PC-3 (cell line): ENCODE measurements around the gene ADGRG6. TPM values are rescaled to one million over a fixed set of nuclear protein-coding genes. Genes with fewer than 3 reads are reported as not detected.

ENCODE experiments used
- ATAC-seq: fragments of 200-7000 bp; cut with Tn5 transposase; 2 replicates; pipeline ENCODE4 v1.9.1; 2020; ENCODE audit warnings: mild to moderate bottlenecking, moderate library complexity
- BruUV-seq: library from RNA; stranded (reverse); fragments of 400-500 nt; replicated peaks from 2 replicates; lab custom pipeline; 2021; lab: Mats Ljungman, UMichigan
- CTCF ChIA-PET: fragments of 300-600 bp; sonication (Branson Sonifier 250); formaldehyde crosslinking; loops from one replicate; lab custom pipeline; 2022; ENCODE audit warnings: antibody characterized with exemption; lab: Charles Lee
- POLR2A ChIA-PET: fragments of 300-600 bp; sonication (Branson Sonifier 250); formaldehyde crosslinking; loops from one replicate; lab custom pipeline; 2022; ENCODE audit warnings: antibody characterized with exemption; ENCODE audit not compliant: unreplicated experiment; lab: Charles Lee
- DNase-seq: peaks from one replicate; pipeline ENCODE4 v3.0.0-alpha.2; 2015
- H2AFZ ChIP-seq: fragments of 300-600 bp; sonication (generic); 2 replicates; pipeline ENCODE4 v1.6.0; 2016; ENCODE audit warnings: antibody characterized with exemption, low read length
- H3F3A ChIP-seq: fragments of 300-600 bp; sonication (generic); one replicate; pipeline ENCODE4 v1.6.0; 2017; ENCODE audit warnings: antibody characterized with exemption, low read length, control low read depth, mild to moderate bottlenecking; ENCODE audit not compliant: unreplicated experiment
- H3K27ac ChIP-seq: fragments of 300-600 bp; sonication (generic); 2 replicates; pipeline ENCODE4 v1.5.1; 2016; ENCODE audit warnings: mild to moderate bottlenecking, low read length
- H3K27me3 ChIP-seq: fragments of 300-600 bp; sonication (generic); 2 replicates; pipeline ENCODE4 v1.6.1; 2016; ENCODE audit warnings: low read length, mixed read lengths
- H3K36me3 ChIP-seq: fragments of 300-600 bp; sonication (generic); 2 replicates; pipeline ENCODE4 v1.6.1; 2016; ENCODE audit warnings: low read depth, mixed run types, low read length, mixed read lengths
- H3K4me1 ChIP-seq: fragments of 300-600 bp; sonication (generic); 2 replicates; pipeline ENCODE4 v1.5.1; 2016; ENCODE audit warnings: low read length; ENCODE audit not compliant: insufficient read depth
- H3K4me2 ChIP-seq: fragments of 300-600 bp; sonication (generic); 2 replicates; pipeline ENCODE4 v1.6.0; 2016; ENCODE audit warnings: low read length
- H3K4me3 ChIP-seq: fragments of 300-600 bp; sonication (generic); 2 replicates; pipeline ENCODE4 v1.5.1; 2016; ENCODE audit warnings: mild to moderate bottlenecking, low read length, mixed read lengths
- H3K79me2 ChIP-seq: fragments of 300-600 bp; sonication (generic); 2 replicates; pipeline ENCODE4 v1.6.1; 2017; ENCODE audit warnings: low read length, mixed read lengths
- H3K9ac ChIP-seq: fragments of 300-600 bp; sonication (generic); 2 replicates; pipeline ENCODE4 v1.6.0; 2016; ENCODE audit warnings: mild to moderate bottlenecking, low read length
- H3K9me2 ChIP-seq: fragments of 300-600 bp; sonication (generic); replicated peaks from 2 replicates; pipeline ENCODE4 v1.6.1; 2016; ENCODE audit warnings: mixed run types, low read length, mixed read lengths
- H3K9me3 ChIP-seq: fragments of 300-600 bp; sonication (generic); 2 replicates; pipeline ENCODE4 v1.6.1; 2016; ENCODE audit warnings: low read length, mixed read lengths
- H4K20me1 ChIP-seq: fragments of 300-600 bp; sonication (generic); 2 replicates; pipeline ENCODE4 v1.6.1; 2016; ENCODE audit warnings: low read length, mixed read lengths
- EZH2 ChIP-seq: fragments of 300-600 bp; sonication (generic); IDR thresholded peaks from one replicate; pipeline ENCODE4 v1.6.1; 2017; ENCODE audit warnings: antibody characterized with exemption, mild to moderate bottlenecking, low read length; ENCODE audit not compliant: unreplicated experiment
- EZH2phosphoT487 ChIP-seq: fragments of 300-600 bp; sonication (generic); IDR thresholded peaks from 2 replicates; pipeline ENCODE4 v1.6.1; 2018; ENCODE audit warnings: mild to moderate bottlenecking, antibody characterized with exemption, low read length, borderline replicate concordance
- intact Hi-C: fragments of 100-400 bp; cut with micrococcal nuclease; formaldehyde crosslinking; loops from 2 replicates; pipeline ENCODE4 v1.9.0; 2023
- total RNA-seq: library from RNA; depleted of rRNA; stranded (reverse); fragments of >200 nt; gene quantifications from 2 replicates; pipeline ENCODE4 v1.2.3, GENCODE V29; 2014
- TF ChIP-seq, protein P1 (sequence below): fragments of 300-600 bp; sonication (generic); conservative IDR thresholded peaks from 2 replicates; pipeline ENCODE4 v1.5.1; 2017; ENCODE audit warnings: antibody characterized with exemption, low read depth, mild to moderate bottlenecking, low read length

Gene ADGRG6
- total RNA-seq, 1 experiment from 2014 or later, result 73.2 TPM

DNA sequence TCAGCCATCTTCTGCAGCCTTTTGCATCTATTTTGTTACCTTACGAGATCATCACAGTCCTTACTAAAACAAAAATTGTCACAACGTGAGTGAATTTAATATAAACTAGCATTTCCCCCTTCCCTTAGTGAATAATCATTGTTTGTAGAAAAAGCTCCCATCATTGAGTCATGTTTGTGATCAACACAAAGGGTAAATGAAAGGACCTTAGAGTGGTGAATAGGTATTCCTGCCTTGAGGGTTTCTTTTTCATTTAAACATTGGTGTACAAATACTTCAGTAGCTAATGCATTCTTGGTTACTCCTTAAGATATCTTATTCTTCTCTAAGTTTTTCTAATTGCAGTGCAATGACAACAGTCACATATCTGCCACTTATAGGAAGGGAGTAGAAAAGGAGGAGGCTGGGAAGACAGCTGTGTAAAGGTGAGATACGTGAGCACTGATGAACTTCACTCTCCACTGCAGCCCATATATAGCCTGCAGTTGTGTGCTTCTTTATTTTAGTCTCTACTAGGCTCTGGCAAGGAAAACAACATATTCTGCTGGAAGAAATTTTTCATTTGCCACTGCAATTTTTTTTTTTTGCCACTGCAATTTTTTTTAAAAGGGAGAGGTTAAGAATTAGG, 27.8 kb downstream of the ADGRG6 start:
- Histone ChIP-seq H3K27ac (peak overlapping the region; percentile 85), H3K9ac (peak overlapping the region; percentile 46), H3K36me3 (peaks cover 39% of the 10 kb centered on the region), H3K9me3 (no peaks in the 10 kb centered on the region), H3K4me1 (peaks cover 56% of the 10 kb centered on the region), H3F3A (no peaks in the 10 kb centered on the region), H3K9me2 (no peaks in the 10 kb centered on the region), H3K79me2 (peaks cover 95% of the 10 kb centered on the region), H3K4me3 (peak overlapping the region; percentile 43; the same call in 1 of the 2 replicates), H4K20me1 (no peaks in the 10 kb centered on the region), H2AFZ (no peak overlapping the region), H3K27me3 (no peaks in the 10 kb centered on the region), H3K4me2 (peak overlapping the region; percentile 73)
- ChIA-PET CTCF (no interaction called here), POLR2A (interaction anchor here (0.6 kb wide), 1 partner anchor 48 kb away, joined by 5 read pairs; no protein-coding TSS in a partner anchor)
- BruUV-seq, result no TSS peak
- TF ChIP-seq EZH2 (no peak), EZH2phosphoT487 (no peak)
- TF ChIP-seq, protein P1, sequence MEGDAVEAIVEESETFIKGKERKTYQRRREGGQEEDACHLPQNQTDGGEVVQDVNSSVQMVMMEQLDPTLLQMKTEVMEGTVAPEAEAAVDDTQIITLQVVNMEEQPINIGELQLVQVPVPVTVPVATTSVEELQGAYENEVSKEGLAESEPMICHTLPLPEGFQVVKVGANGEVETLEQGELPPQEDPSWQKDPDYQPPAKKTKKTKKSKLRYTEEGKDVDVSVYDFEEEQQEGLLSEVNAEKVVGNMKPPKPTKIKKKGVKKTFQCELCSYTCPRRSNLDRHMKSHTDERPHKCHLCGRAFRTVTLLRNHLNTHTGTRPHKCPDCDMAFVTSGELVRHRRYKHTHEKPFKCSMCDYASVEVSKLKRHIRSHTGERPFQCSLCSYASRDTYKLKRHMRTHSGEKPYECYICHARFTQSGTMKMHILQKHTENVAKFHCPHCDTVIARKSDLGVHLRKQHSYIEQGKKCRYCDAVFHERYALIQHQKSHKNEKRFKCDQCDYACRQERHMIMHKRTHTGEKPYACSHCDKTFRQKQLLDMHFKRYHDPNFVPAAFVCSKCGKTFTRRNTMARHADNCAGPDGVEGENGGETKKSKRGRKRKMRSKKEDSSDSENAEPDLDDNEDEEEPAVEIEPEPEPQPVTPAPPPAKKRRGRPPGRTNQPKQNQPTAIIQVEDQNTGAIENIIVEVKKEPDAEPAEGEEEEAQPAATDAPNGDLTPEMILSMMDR, result no peak
- ATAC-seq, result peak; percentile 79
- peak; percentile 70 for DNase-seq
- intact Hi-C loops, result no loop called here

- POLR2A ChIA-PET, result no interaction called here
- 0 out of 2 replicates have a peak overlapping the region, but pooled peaks have one; percentile 1 for H3K27ac ChIP-seq
- H3K4me1 ChIP-seq, result peaks cover 46% of the 10 kb centered on the region
- H4K20me1 ChIP-seq, result no peaks in the 10 kb centered on the region
- no peak overlapping the region for H3K4me2 ChIP-seq
- intact Hi-C loops, result no loop called here
- no peak overlapping the region for H3K9ac ChIP-seq
- H3K27me3 ChIP-seq, result no peaks in the 10 kb centered on the region
- CTCF ChIA-PET, result no interaction called here
- no TSS peak for BruUV-seq
- no peaks in the 10 kb centered on the region for H3K9me2 ChIP-seq
- no peaks in the 10 kb centered on the region for H3F3A ChIP-seq
- TF ChIP-seq EZH2, result no peak
- TF ChIP-seq, protein P1, result no peak
- no peak for TF ChIP-seq EZH2phosphoT487
- no peak overlapping the region for H3K4me3 ChIP-seq
- DNase-seq, result no peak
- H3K9me3 ChIP-seq, result no peaks in the 10 kb centered on the region
- no peak for ATAC-seq
- peaks cover 32% of the 10 kb centered on the region for H3K36me3 ChIP-seq
- peaks cover 95% of the 10 kb centered on the region for H3K79me2 ChIP-seq
- no peak overlapping the region for H2AFZ ChIP-seq
Observed at GRCh38 chr6:142331075-142331551, 29.3 kb downstream of the ADGRG6 start.

DNA sequence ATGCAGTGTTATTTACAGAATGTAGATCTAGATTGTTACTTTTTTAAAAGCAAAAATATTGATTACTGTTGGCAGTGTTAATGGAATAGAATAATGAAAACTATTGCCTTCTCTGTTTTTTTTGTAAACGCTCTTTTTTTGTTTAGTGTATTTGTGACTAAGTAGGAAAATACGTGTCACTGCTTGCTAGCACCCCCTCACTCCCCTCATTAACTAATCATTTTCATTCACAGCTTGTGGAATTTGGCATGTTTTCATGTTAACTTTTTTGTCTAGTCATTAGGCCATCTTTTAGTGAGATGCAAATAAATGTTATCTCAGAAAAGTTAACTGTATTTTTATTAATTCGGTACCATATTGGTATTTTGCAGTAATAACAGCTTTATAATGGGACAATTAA, 29.8 kb downstream of the ADGRG6 start:
- intact Hi-C loops, result no loop called here
- no peaks in the 10 kb centered on the region for H3K27me3 ChIP-seq
- no peaks in the 10 kb centered on the region for H3K9me2 ChIP-seq
- no peaks in the 10 kb centered on the region for H3F3A ChIP-seq
- no peaks in the 10 kb centered on the region for H3K9me3 ChIP-seq
- peaks cover 32% of the 10 kb centered on the region for H3K36me3 ChIP-seq
- peaks cover 44% of the 10 kb centered on the region for H3K4me1 ChIP-seq
- ChIA-PET CTCF (no interaction called here), POLR2A (no interaction called here)
- H3K27ac ChIP-seq, result 0 out of 2 replicates have a peak overlapping the region, but pooled peaks have one; percentile 1
- no peak for ATAC-seq
- peaks cover 95% of the 10 kb centered on the region for H3K79me2 ChIP-seq
- TF ChIP-seq EZH2phosphoT487 (no peak), EZH2 (no peak)
- TF ChIP-seq, protein P1, result no peak
- no TSS peak for BruUV-seq
- H4K20me1 ChIP-seq, result no peaks in the 10 kb centered on the region
- no peak overlapping the region for H2AFZ ChIP-seq
- no peak for DNase-seq
- no peak overlapping the region for H3K4me2 ChIP-seq
- no peak overlapping the region for H3K4me3 ChIP-seq
- no peak overlapping the region for H3K9ac ChIP-seq
